Measurements from ENCODE around the gene SV2B. TPM values are rescaled to one million over a fixed set of nuclear protein-coding genes. Genes with fewer than 3 reads are reported as not detected.

SV2B gene
- total and polyA plus RNA-seq, 2 experiments from 2014 or later = 0.06 to 0.76 TPM

DNA sequence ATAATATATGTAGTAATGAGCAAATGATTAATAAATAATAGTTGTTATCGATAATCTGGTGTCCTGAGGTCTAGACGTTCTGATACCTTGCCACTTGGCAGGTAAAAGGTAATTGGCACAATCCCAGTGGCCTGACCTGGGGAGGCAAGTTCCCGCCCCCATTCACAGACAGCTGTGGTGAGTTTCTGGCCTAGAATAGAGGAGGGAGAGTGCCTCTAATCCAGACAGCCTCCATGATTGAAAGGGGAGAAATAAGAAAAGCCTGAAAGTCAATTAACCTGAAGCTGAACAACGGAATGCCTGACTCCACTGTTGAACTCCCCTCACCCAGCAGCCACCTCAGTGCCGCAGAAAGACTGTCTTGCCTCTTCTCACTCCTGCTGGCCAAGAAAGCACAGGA, 38.1 kb upstream of the SV2B start (continued):
- no peak for TF ChIP-seq CREB1 (CRISPR knock-in tag; IDR thresholded peaks at IDR 0.05; ENCODE audit: low read depth)

DNA sequence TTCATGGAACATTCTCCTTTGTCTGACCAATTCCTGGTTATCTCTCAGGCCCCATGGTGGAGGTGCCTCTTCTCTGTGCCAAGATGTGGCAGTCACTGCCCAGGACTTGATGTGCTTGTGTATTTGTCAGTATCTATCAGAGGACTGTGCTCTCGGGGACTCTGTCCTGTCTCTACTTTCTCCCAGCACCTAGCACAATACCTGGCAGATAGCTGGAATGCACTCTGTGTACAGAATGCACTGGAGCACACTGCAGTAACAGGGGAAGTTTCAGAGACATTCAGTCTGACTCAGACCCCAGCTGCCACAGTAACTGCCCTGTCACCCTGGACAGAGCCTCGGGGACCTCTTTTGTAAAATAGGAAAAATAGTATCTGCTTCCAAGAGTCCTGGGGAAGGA, 34.6 kb upstream of the SV2B start:
- H3K36me3 Mint-ChIP-seq (ENCODE audit: low read depth) = no peaks in the 10 kb centered on the region
- Histone ChIP-seq H3K27ac (ENCODE audit: low read depth) (no peak overlapping the region), H2AFZ (no peak overlapping the region), H4K20me1 (replicated peaks; ENCODE audit: insufficient read depth) (no peaks in the 10 kb centered on the region), H3K27me3 (ENCODE audit: insufficient read depth) (no peaks in the 10 kb centered on the region), H3K36me3 (ENCODE audit: insufficient read depth) (no peaks in the 10 kb centered on the region), H3K79me2 (replicated peaks; ENCODE audit: insufficient read depth) (no peaks in the 10 kb centered on the region), H3K9me2 (ENCODE audit: insufficient read depth) (no peaks in the 10 kb centered on the region), H3K4me3 (no peak overlapping the region), H3F3A (replicated peaks; ENCODE audit: low read depth) (no peaks in the 10 kb centered on the region), H3K4me2 (no peak overlapping the region), H3K4me1 (ENCODE audit: insufficient read depth) (no peaks in the 10 kb centered on the region; the same call in 1 of the 2 replicates)
- DNase-seq (ENCODE audit: low spot score) = no peak
- H3K27me3 Mint-ChIP-seq (ENCODE audit: insufficient read depth, low read depth, poor library complexity) = peaks cover 2% of the 10 kb centered on the region
- H3K9me3 Mint-ChIP-seq = peaks cover 10% of the 10 kb centered on the region
- peaks cover 8% of the 10 kb centered on the region; the same call in 1 of the 3 replicates for H3K4me1 Mint-ChIP-seq
- H3K4me3 Mint-ChIP-seq = no peak overlapping the region
- no peak for ATAC-seq
- H3K27ac Mint-ChIP-seq = no peak overlapping the region
- TF ChIP-seq, protein P1, sequence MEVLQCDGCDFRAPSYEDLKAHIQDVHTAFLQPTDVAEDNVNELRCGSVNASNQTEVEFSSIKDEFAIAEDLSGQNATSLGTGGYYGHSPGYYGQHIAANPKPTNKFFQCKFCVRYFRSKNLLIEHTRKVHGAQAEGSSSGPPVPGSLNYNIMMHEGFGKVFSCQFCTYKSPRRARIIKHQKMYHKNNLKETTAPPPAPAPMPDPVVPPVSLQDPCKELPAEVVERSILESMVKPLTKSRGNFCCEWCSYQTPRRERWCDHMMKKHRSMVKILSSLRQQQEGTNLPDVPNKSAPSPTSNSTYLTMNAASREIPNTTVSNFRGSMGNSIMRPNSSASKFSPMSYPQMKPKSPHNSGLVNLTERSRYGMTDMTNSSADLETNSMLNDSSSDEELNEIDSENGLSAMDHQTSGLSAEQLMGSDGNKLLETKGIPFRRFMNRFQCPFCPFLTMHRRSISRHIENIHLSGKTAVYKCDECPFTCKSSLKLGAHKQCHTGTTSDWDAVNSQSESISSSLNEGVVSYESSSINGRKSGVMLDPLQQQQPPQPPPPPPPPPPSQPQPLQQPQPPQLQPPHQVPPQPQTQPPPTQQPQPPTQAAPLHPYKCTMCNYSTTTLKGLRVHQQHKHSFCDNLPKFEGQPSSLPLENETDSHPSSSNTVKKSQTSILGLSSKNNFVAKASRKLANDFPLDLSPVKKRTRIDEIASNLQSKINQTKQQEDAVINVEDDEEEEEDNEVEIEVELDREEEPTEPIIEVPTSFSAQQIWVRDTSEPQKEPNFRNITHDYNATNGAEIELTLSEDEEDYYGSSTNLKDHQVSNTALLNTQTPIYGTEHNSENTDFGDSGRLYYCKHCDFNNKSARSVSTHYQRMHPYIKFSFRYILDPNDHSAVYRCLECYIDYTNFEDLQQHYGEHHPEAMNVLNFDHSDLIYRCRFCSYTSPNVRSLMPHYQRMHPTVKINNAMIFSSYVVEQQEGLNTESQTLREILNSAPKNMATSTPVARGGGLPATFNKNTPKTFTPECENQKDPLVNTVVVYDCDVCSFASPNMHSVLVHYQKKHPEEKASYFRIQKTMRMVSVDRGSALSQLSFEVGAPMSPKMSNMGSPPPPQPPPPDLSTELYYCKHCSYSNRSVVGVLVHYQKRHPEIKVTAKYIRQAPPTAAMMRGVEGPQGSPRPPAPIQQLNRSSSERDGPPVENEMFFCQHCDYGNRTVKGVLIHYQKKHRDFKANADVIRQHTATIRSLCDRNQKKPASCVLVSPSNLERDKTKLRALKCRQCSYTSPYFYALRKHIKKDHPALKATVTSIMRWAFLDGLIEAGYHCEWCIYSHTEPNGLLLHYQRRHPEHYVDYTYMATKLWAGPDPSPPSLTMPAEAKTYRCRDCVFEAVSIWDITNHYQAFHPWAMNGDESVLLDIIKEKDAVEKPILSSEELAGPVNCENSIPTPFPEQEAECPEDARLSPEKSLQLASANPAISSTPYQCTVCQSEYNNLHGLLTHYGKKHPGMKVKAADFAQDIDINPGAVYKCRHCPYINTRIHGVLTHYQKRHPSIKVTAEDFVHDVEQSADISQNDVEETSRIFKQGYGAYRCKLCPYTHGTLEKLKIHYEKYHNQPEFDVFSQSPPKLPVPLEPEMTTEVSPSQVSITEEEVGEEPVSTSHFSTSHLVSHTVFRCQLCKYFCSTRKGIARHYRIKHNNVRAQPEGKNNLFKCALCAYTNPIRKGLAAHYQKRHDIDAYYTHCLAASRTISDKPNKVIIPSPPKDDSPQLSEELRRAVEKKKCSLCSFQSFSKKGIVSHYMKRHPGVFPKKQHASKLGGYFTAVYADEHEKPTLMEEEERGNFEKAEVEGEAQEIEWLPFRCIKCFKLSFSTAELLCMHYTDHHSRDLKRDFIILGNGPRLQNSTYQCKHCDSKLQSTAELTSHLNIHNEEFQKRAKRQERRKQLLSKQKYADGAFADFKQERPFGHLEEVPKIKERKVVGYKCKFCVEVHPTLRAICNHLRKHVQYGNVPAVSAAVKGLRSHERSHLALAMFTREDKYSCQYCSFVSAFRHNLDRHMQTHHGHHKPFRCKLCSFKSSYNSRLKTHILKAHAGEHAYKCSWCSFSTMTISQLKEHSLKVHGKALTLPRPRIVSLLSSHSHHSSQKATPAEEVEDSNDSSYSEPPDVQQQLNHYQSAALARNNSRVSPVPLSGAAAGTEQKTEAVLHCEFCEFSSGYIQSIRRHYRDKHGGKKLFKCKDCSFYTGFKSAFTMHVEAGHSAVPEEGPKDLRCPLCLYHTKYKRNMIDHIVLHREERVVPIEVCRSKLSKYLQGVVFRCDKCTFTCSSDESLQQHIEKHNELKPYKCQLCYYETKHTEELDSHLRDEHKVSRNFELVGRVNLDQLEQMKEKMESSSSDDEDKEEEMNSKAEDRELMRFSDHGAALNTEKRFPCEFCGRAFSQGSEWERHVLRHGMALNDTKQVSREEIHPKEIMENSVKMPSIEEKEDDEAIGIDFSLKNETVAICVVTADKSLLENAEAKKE (CRISPR knock-in tag; IDR thresholded peaks at IDR 0.05) = no peak
- TF ChIP-seq ZNF114 (CRISPR knock-in tag; IDR thresholded peaks at IDR 0.05) = no peak
- no peak for TF ChIP-seq ZNF331 (CRISPR knock-in tag; IDR thresholded peaks at IDR 0.05; ENCODE audit: low read depth)
- TF ChIP-seq, protein P2, sequence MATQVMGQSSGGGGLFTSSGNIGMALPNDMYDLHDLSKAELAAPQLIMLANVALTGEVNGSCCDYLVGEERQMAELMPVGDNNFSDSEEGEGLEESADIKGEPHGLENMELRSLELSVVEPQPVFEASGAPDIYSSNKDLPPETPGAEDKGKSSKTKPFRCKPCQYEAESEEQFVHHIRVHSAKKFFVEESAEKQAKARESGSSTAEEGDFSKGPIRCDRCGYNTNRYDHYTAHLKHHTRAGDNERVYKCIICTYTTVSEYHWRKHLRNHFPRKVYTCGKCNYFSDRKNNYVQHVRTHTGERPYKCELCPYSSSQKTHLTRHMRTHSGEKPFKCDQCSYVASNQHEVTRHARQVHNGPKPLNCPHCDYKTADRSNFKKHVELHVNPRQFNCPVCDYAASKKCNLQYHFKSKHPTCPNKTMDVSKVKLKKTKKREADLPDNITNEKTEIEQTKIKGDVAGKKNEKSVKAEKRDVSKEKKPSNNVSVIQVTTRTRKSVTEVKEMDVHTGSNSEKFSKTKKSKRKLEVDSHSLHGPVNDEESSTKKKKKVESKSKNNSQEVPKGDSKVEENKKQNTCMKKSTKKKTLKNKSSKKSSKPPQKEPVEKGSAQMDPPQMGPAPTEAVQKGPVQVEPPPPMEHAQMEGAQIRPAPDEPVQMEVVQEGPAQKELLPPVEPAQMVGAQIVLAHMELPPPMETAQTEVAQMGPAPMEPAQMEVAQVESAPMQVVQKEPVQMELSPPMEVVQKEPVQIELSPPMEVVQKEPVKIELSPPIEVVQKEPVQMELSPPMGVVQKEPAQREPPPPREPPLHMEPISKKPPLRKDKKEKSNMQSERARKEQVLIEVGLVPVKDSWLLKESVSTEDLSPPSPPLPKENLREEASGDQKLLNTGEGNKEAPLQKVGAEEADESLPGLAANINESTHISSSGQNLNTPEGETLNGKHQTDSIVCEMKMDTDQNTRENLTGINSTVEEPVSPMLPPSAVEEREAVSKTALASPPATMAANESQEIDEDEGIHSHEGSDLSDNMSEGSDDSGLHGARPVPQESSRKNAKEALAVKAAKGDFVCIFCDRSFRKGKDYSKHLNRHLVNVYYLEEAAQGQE (IDR thresholded peaks at IDR 0.05; ENCODE audit: unreplicated experiment) = no peak
- no peak for TF ChIP-seq EZH2 (IDR thresholded peaks at IDR 0.05; ENCODE audit: low read depth, unreplicated experiment)
- no peak for TF ChIP-seq POLR2AphosphoS5 (IDR thresholded peaks at IDR 0.05; ENCODE audit: low read depth)
- TF ChIP-seq JUNB (IDR thresholded peaks at IDR 0.05; ENCODE audit: unreplicated experiment) = no peak
- TF ChIP-seq, protein P3, sequence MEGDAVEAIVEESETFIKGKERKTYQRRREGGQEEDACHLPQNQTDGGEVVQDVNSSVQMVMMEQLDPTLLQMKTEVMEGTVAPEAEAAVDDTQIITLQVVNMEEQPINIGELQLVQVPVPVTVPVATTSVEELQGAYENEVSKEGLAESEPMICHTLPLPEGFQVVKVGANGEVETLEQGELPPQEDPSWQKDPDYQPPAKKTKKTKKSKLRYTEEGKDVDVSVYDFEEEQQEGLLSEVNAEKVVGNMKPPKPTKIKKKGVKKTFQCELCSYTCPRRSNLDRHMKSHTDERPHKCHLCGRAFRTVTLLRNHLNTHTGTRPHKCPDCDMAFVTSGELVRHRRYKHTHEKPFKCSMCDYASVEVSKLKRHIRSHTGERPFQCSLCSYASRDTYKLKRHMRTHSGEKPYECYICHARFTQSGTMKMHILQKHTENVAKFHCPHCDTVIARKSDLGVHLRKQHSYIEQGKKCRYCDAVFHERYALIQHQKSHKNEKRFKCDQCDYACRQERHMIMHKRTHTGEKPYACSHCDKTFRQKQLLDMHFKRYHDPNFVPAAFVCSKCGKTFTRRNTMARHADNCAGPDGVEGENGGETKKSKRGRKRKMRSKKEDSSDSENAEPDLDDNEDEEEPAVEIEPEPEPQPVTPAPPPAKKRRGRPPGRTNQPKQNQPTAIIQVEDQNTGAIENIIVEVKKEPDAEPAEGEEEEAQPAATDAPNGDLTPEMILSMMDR (conservative IDR thresholded peaks at IDR 0.05; ENCODE audit: low read depth in 2 of 2) = no peak
- no peak for TF ChIP-seq STAT1 (IDR thresholded peaks at IDR 0.05; ENCODE audit: unreplicated experiment)
- TF ChIP-seq, protein P4, sequence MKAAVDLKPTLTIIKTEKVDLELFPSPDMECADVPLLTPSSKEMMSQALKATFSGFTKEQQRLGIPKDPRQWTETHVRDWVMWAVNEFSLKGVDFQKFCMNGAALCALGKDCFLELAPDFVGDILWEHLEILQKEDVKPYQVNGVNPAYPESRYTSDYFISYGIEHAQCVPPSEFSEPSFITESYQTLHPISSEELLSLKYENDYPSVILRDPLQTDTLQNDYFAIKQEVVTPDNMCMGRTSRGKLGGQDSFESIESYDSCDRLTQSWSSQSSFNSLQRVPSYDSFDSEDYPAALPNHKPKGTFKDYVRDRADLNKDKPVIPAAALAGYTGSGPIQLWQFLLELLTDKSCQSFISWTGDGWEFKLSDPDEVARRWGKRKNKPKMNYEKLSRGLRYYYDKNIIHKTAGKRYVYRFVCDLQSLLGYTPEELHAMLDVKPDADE (IDR thresholded peaks at IDR 0.05) = no peak
- TF ChIP-seq EZH2phosphoT487 (IDR thresholded peaks at IDR 0.05; ENCODE audit: unreplicated experiment) = no peak
- no peak for TF ChIP-seq CREB1 (CRISPR knock-in tag; IDR thresholded peaks at IDR 0.05; ENCODE audit: low read depth)
- TF ChIP-seq NANOG (IDR thresholded peaks at IDR 0.05; ENCODE audit: borderline replicate concordance) = no peak
